GM12878 (cell line): Measurements from ENCODE around the gene ZNF688. TPM values are rescaled to one million over a fixed set of nuclear protein-coding genes. Genes with fewer than 3 reads are reported as not detected.

Source experiments
- BACH1 ChIP-seq: fragments of 450-650 bp; IDR thresholded peaks from 2 replicates; pipeline ENCODE4 v1.6.1; 2017; ENCODE audit warnings: mild to moderate bottlenecking, borderline replicate concordance
- CUX1 ChIP-seq: IDR thresholded peaks from 2 replicates; pipeline ENCODE4 v1.6.1; 2012; ENCODE audit warnings: improper control_type of control experiment, low read depth, low read length; ENCODE audit not compliant: insufficient replicate concordance
- JUND ChIP-seq: IDR thresholded peaks from 2 replicates; pipeline ENCODE4 v1.6.1; 2012; ENCODE audit warnings: low read depth, mild to moderate bottlenecking, low read length, improper control_type of control experiment, moderate library complexity
- MLLT1 ChIP-seq: fragments of 450-650 bp; IDR thresholded peaks from 2 replicates; pipeline ENCODE4 v1.6.1; 2016; ENCODE audit warnings: mild to moderate bottlenecking
- MTA2 ChIP-seq: fragments of 450-650 bp; IDR thresholded peaks from 2 replicates; pipeline ENCODE4 v1.6.1; 2016; ENCODE audit warnings: low read depth, mild to moderate bottlenecking, moderate library complexity
- MYC ChIP-seq: IDR thresholded peaks from 2 replicates; pipeline ENCODE4 v1.6.1; 2011; ENCODE audit warnings: mild to moderate bottlenecking, low read length, moderate library complexity, inconsistent platforms; ENCODE audit not compliant: insufficient read depth, insufficient replicate concordance, insufficient read length, severe bottlenecking
- PML ChIP-seq: IDR thresholded peaks from 2 replicates; pipeline ENCODE4 v1.6.1; 2012; ENCODE audit warnings: low read length, inconsistent platforms
- PRDM15 ChIP-seq: fragments of 450-650 bp; formaldehyde crosslinking; IDR thresholded peaks from 2 replicates; pipeline ENCODE4 v1.4.0; 2020; ENCODE audit warnings: mild to moderate bottlenecking, moderate library complexity
- SIN3A ChIP-seq: IDR thresholded peaks from 2 replicates; pipeline ENCODE4 v1.6.1; 2012; ENCODE audit warnings: low read depth, low read length, improper control_type of control experiment
- SMARCA5 ChIP-seq: fragments of 450-650 bp; IDR thresholded peaks from 2 replicates; pipeline ENCODE4 v1.6.1; 2017; ENCODE audit warnings: mild to moderate bottlenecking
- SRF ChIP-seq, 2 experiments: IDR thresholded peaks; 2 replicates each; pipeline ENCODE4 v1.6.1; 2011; ENCODE audit warnings: low read depth in 2 of 2, low read length in 2 of 2, mild to moderate bottlenecking in 1 of 2, moderate library complexity in 1 of 2
- ZBTB4 ChIP-seq: fragments of 450-650 bp; formaldehyde crosslinking; IDR thresholded peaks from 2 replicates; pipeline ENCODE4 v1.4.0; 2022; ENCODE audit warnings: mild to moderate bottlenecking, moderate library complexity
- ZNF217 ChIP-seq: fragments of 450-650 bp; IDR thresholded peaks from 2 replicates; pipeline ENCODE4 v1.6.1; 2017; ENCODE audit warnings: antibody characterized with exemption, mild to moderate bottlenecking
- ZSCAN29 ChIP-seq: fragments of 450-650 bp; IDR thresholded peaks from 2 replicates; pipeline ENCODE4 v1.6.1; 2017; ENCODE audit warnings: mild to moderate bottlenecking, moderate library complexity
- polyA plus RNA-seq, 11 experiments: library from polyadenylated mRNA; depleted of rRNA in 4 of 11; unstranded in 6 of 11; stranded (reverse) in 5 of 11; fragments of >200 nt; fragmentation: Nextera tagmentation in 4 of 11; fragmentation: Illumina TruSeq in 1 of 11; extraction: Ambion mirVana in 4 of 11; extraction: Trizol in 1 of 11; gene quantifications; 1 replicate in 1 of 11; 2 replicates in 10 of 11; pipeline versions ENCODE4 v1.2.1 to v1.2.3, GENCODE V29; 2011 to 2016; ENCODE audit warnings: inconsistent platforms in 2 of 11, missing spikeins in 2 of 11, low read depth in 1 of 11
- total RNA-seq, 4 experiments: library from RNA; depleted of rRNA in 3 of 4; stranded (reverse); fragments of >200 nt in 3 of 4; fragmentation: Illumina TruSeq in 1 of 4; extraction: Trizol in 1 of 4; gene quantifications; 2 replicates each; pipeline versions ENCODE4 v1.2.1 to v1.2.3, GENCODE V29; 2013 to 2021

The ZNF688 gene
- total and polyA plus RNA-seq, 10 of the 15 experiments (the other 5 are each of a cell fraction or from before 2014, with no cell fraction given) = 0.14 to 17.4 (median 10.6) TPM

GRCh38 chr16:30571445-30572322 is at the start of gene ZNF688 (continued):
- no peak for TF ChIP-seq MYC
- TF ChIP-seq ZBTB4 (CRISPR knock-in tag) = 0 out of 2 replicates have a peak, but pooled peaks have one; percentile 25
- TF ChIP-seq SMARCA5 = peak; percentile 52; the same call in 1 of the 2 replicates
- TF ChIP-seq SRF (IDR thresholded peaks at IDR 0.05; ENCODE audit: low read depth in 2 of 2, low read length in 2 of 2) = no peak
- TF ChIP-seq SIN3A = peak; percentile 100
- TF ChIP-seq PML = 0 out of 2 replicates have a peak, but pooled peaks have one; percentile 39
- no peak for TF ChIP-seq MLLT1
- TF ChIP-seq CUX1 = no peak
- no peak for TF ChIP-seq JUND
- TF ChIP-seq MTA2 = peak; percentile 41; the same call in 1 of the 2 replicates
- TF ChIP-seq ZNF217 = 0 out of 2 replicates have a peak, but pooled peaks have one; percentile 47
- TF ChIP-seq BACH1 = peak; percentile 90
- TF ChIP-seq ZSCAN29 = peak; percentile 46; the same call in 1 of the 2 replicates
- no peak for TF ChIP-seq PRDM15 (CRISPR knock-in tag)
